GM23338 (cell line): ENCODE data around the gene EIF3L.

Experiments used
- CREB1 ChIP-seq: fragments of 250-450 bp; sonication (Bioruptor Pico); IDR thresholded peaks from 2 replicates; pipeline ENCODE4 v1.5.0; 2020; ENCODE audit warnings: low read depth, mild to moderate bottlenecking, moderate library complexity
- EZH2 ChIP-seq: fragments of 200-600 bp; sonication (generic); IDR thresholded peaks from one replicate; pipeline ENCODE4 v1.8.0; 2017; ENCODE audit warnings: antibody characterized with exemption, mild to moderate bottlenecking, low read depth; ENCODE audit not compliant: unreplicated experiment
- EZH2phosphoT487 ChIP-seq: fragments of 200-600 bp; sonication (generic); IDR thresholded peaks from one replicate; pipeline ENCODE4 v1.8.1; 2018; ENCODE audit warnings: antibody characterized with exemption; ENCODE audit not compliant: unreplicated experiment
- JUNB ChIP-seq: IDR thresholded peaks from one replicate; pipeline ENCODE4 v1.6.1; 2016; ENCODE audit warnings: antibody characterized with exemption; ENCODE audit not compliant: unreplicated experiment
- NANOG ChIP-seq: IDR thresholded peaks from 2 replicates; pipeline ENCODE4 v1.6.1; 2016; ENCODE audit warnings: antibody characterized with exemption, borderline replicate concordance
- POLR2AphosphoS5 ChIP-seq: IDR thresholded peaks from 2 replicates; pipeline ENCODE4 v1.6.1; 2016; ENCODE audit warnings: antibody characterized with exemption, low read depth
- ZNF114 ChIP-seq: fragments of 250-450 bp; sonication (Bioruptor Pico); IDR thresholded peaks from 2 replicates; pipeline ENCODE4 v1.5.0; 2020; ENCODE audit warnings: mild to moderate bottlenecking, moderate library complexity
- ZNF331 ChIP-seq: fragments of 250-450 bp; sonication (Bioruptor Pico); IDR thresholded peaks from 2 replicates; pipeline ENCODE4 v1.5.0; 2020; ENCODE audit warnings: low read depth, mild to moderate bottlenecking, moderate library complexity
- TF ChIP-seq, protein P1 (sequence below), 2 experiments: fragments of 200-600 bp in 1 of 2; sonication (generic) in 1 of 2; conservative IDR thresholded peaks; 2 replicates each; pipeline versions ENCODE4 v1.5.1 to v1.6.1; 2016 to 2017; ENCODE audit warnings: antibody characterized with exemption in 2 of 2, low read depth in 2 of 2, mild to moderate bottlenecking in 2 of 2, moderate library complexity in 1 of 2
- TF ChIP-seq, protein P2 (sequence below): IDR thresholded peaks from one replicate; pipeline ENCODE4 v1.6.1; 2018; ENCODE audit warnings: antibody characterized with exemption; ENCODE audit not compliant: unreplicated experiment

DNA sequence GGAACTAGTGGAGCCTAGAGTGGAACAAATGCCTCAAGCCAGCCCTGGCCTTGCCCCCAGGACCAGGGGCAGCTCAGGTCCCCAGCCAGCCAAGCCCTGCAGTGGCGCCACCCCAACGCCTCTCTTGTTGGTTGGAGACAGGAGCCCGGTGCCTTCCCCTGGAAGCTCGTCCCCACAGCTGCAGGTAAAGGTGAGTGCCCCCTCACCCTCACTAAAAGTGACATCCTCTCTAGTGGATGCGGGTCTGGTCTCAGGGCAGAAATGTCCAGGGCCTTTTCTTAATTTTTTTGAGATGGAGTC, 78.4 kb downstream of the EIF3L start:
- TF ChIP-seq, protein P1, sequence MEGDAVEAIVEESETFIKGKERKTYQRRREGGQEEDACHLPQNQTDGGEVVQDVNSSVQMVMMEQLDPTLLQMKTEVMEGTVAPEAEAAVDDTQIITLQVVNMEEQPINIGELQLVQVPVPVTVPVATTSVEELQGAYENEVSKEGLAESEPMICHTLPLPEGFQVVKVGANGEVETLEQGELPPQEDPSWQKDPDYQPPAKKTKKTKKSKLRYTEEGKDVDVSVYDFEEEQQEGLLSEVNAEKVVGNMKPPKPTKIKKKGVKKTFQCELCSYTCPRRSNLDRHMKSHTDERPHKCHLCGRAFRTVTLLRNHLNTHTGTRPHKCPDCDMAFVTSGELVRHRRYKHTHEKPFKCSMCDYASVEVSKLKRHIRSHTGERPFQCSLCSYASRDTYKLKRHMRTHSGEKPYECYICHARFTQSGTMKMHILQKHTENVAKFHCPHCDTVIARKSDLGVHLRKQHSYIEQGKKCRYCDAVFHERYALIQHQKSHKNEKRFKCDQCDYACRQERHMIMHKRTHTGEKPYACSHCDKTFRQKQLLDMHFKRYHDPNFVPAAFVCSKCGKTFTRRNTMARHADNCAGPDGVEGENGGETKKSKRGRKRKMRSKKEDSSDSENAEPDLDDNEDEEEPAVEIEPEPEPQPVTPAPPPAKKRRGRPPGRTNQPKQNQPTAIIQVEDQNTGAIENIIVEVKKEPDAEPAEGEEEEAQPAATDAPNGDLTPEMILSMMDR (conservative IDR thresholded peaks at IDR 0.05; ENCODE audit: low read depth in 2 of 2): no peak
- TF ChIP-seq EZH2: no peak
- TF ChIP-seq, protein P2, sequence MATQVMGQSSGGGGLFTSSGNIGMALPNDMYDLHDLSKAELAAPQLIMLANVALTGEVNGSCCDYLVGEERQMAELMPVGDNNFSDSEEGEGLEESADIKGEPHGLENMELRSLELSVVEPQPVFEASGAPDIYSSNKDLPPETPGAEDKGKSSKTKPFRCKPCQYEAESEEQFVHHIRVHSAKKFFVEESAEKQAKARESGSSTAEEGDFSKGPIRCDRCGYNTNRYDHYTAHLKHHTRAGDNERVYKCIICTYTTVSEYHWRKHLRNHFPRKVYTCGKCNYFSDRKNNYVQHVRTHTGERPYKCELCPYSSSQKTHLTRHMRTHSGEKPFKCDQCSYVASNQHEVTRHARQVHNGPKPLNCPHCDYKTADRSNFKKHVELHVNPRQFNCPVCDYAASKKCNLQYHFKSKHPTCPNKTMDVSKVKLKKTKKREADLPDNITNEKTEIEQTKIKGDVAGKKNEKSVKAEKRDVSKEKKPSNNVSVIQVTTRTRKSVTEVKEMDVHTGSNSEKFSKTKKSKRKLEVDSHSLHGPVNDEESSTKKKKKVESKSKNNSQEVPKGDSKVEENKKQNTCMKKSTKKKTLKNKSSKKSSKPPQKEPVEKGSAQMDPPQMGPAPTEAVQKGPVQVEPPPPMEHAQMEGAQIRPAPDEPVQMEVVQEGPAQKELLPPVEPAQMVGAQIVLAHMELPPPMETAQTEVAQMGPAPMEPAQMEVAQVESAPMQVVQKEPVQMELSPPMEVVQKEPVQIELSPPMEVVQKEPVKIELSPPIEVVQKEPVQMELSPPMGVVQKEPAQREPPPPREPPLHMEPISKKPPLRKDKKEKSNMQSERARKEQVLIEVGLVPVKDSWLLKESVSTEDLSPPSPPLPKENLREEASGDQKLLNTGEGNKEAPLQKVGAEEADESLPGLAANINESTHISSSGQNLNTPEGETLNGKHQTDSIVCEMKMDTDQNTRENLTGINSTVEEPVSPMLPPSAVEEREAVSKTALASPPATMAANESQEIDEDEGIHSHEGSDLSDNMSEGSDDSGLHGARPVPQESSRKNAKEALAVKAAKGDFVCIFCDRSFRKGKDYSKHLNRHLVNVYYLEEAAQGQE: no peak
- no peak for TF ChIP-seq POLR2AphosphoS5
- no peak for TF ChIP-seq JUNB
- TF ChIP-seq NANOG: no peak
- TF ChIP-seq ZNF331: no peak
- TF ChIP-seq ZNF114 (CRISPR knock-in tag): no peak
- no peak for TF ChIP-seq CREB1 (CRISPR knock-in tag)
- no peak for TF ChIP-seq EZH2phosphoT487
